GM12878 (cell line): Measurements from ENCODE around the gene NAALADL2. TPM values are rescaled to one million over a fixed set of nuclear protein-coding genes. Genes with fewer than 3 reads are reported as not detected.

Experiments
- BACH1 ChIP-seq: fragments of 450-650 bp; IDR thresholded peaks from 2 replicates; pipeline ENCODE4 v1.6.1; 2017; ENCODE audit warnings: mild to moderate bottlenecking, borderline replicate concordance
- CBX5 ChIP-seq: sonication (generic); IDR thresholded peaks from 2 replicates; pipeline ENCODE4 v1.6.1; 2016; ENCODE audit warnings: low read depth, moderate library complexity, mild to moderate bottlenecking, inconsistent platforms
- DPF2 ChIP-seq: fragments of 450-650 bp; IDR thresholded peaks from 2 replicates; pipeline ENCODE4 v1.6.1; 2017; ENCODE audit warnings: mild to moderate bottlenecking
- E2F8 ChIP-seq: fragments of 450-650 bp; IDR thresholded peaks from 2 replicates; pipeline ENCODE4 v1.6.1; 2018; ENCODE audit warnings: mild to moderate bottlenecking, low read depth, moderate library complexity; ENCODE audit not compliant: partially characterized antibody
- EP300 ChIP-seq, 2 experiments: fragments of 150-350 bp in 1 of 2; IDR thresholded peaks; 2 replicates each; pipeline ENCODE4 v1.6.1; 2011 to 2012; ENCODE audit warnings: low read depth in 2 of 2, low read length in 2 of 2, borderline replicate concordance in 1 of 2, improper control_type of control experiment in 1 of 2, inconsistent platforms in 1 of 2; ENCODE audit not compliant: control insufficient read depth in 1 of 2
- ESRRA ChIP-seq: IDR thresholded peaks from 2 replicates; pipeline ENCODE4 v1.6.1; 2012; ENCODE audit warnings: mild to moderate bottlenecking, low read length, improper control_type of control experiment
- HCFC1 ChIP-seq: fragments of 150-350 bp; IDR thresholded peaks from 2 replicates; pipeline ENCODE4 v1.6.1; 2014; ENCODE audit warnings: low read length
- HSF1 ChIP-seq: fragments of 150-350 bp; IDR thresholded peaks from 2 replicates; pipeline ENCODE4 v1.6.1; 2014; ENCODE audit warnings: mild to moderate bottlenecking, low read depth, low read length
- IKZF2 ChIP-seq, 2 experiments: fragments of 450-650 bp; IDR thresholded peaks; 2 replicates each; pipeline ENCODE4 v1.6.1; 2017; ENCODE audit warnings: mild to moderate bottlenecking in 2 of 2, moderate library complexity in 2 of 2
- NR2C1 ChIP-seq: fragments of 450-650 bp; IDR thresholded peaks from 2 replicates; pipeline ENCODE4 v1.6.1; 2017; ENCODE audit warnings: antibody characterized with exemption, mild to moderate bottlenecking, moderate library complexity
- NRF1 ChIP-seq: conservative IDR thresholded peaks from 2 replicates; pipeline ENCODE4 v1.6.1; 2011; ENCODE audit warnings: mild to moderate bottlenecking, low read depth, low read length, improper control_type of control experiment
- PML ChIP-seq: IDR thresholded peaks from 2 replicates; pipeline ENCODE4 v1.6.1; 2012; ENCODE audit warnings: low read length, inconsistent platforms
- PRDM15 ChIP-seq: fragments of 450-650 bp; formaldehyde crosslinking; IDR thresholded peaks from 2 replicates; pipeline ENCODE4 v1.4.0; 2020; ENCODE audit warnings: mild to moderate bottlenecking, moderate library complexity
- RCOR1 ChIP-seq: conservative IDR thresholded peaks from 2 replicates; pipeline ENCODE4 v1.6.1; 2012; ENCODE audit warnings: low read depth, low read length, improper control_type of control experiment
- SRF ChIP-seq, 2 experiments: IDR thresholded peaks; 2 replicates each; pipeline ENCODE4 v1.6.1; 2011; ENCODE audit warnings: low read depth in 2 of 2, low read length in 2 of 2, mild to moderate bottlenecking in 1 of 2, moderate library complexity in 1 of 2
- TCF3 ChIP-seq: IDR thresholded peaks from 2 replicates; pipeline ENCODE4 v1.6.1; 2012; ENCODE audit warnings: low read depth, mild to moderate bottlenecking, low read length, borderline replicate concordance; ENCODE audit not compliant: insufficient read depth
- TCF7 ChIP-seq: IDR thresholded peaks from 2 replicates; pipeline ENCODE4 v1.6.1; 2014; ENCODE audit warnings: antibody characterized with exemption, borderline replicate concordance
- ZNF217 ChIP-seq: fragments of 450-650 bp; IDR thresholded peaks from 2 replicates; pipeline ENCODE4 v1.6.1; 2017; ENCODE audit warnings: antibody characterized with exemption, mild to moderate bottlenecking
- ZNF687 ChIP-seq: fragments of 450-650 bp; IDR thresholded peaks from 2 replicates; pipeline ENCODE4 v1.6.1; 2017; ENCODE audit warnings: mild to moderate bottlenecking, moderate library complexity
- polyA plus RNA-seq, 11 experiments: library from polyadenylated mRNA; depleted of rRNA in 4 of 11; unstranded in 6 of 11; stranded (reverse) in 5 of 11; fragments of >200 nt; fragmentation: Nextera tagmentation in 4 of 11; fragmentation: Illumina TruSeq in 1 of 11; extraction: Ambion mirVana in 4 of 11; extraction: Trizol in 1 of 11; gene quantifications; 1 replicate in 1 of 11; 2 replicates in 10 of 11; pipeline versions ENCODE4 v1.2.1 to v1.2.3, GENCODE V29; 2011 to 2016; ENCODE audit warnings: inconsistent platforms in 2 of 11, missing spikeins in 2 of 11, low read depth in 1 of 11
- total RNA-seq, 4 experiments: library from RNA; depleted of rRNA in 3 of 4; stranded (reverse); fragments of >200 nt in 3 of 4; fragmentation: Illumina TruSeq in 1 of 4; extraction: Trizol in 1 of 4; gene quantifications; 2 replicates each; pipeline versions ENCODE4 v1.2.1 to v1.2.3, GENCODE V29; 2013 to 2021

NAALADL2 gene
- total and polyA plus RNA-seq, 10 of the 15 experiments (the other 5 are each of a cell fraction or from before 2014, with no cell fraction given) = 0.06 to 10.8 (median 0.46) TPM

- TF ChIP-seq SRF (IDR thresholded peaks at IDR 0.05; ENCODE audit: low read depth in 2 of 2, low read length in 2 of 2) = peak in 1 of 2 experiments; percentile 52; a peak in 1 of 4 replicates
- no peak; the same call in 1 of the 2 replicates for TF ChIP-seq HCFC1
- peak; percentile 81; the same call in 1 of the 2 replicates for TF ChIP-seq BACH1
- TF ChIP-seq NR2C1 = no peak
- 0 out of 2 replicates have a peak, but pooled peaks have one; percentile 56 for TF ChIP-seq RCOR1
- peak; percentile 21; the same call in 1 of the 2 replicates for TF ChIP-seq DPF2
- no peak for TF ChIP-seq CBX5
- TF ChIP-seq ZNF687 = peak; percentile 88
- no peak for TF ChIP-seq HSF1
- no peak for TF ChIP-seq TCF7
- TF ChIP-seq ZNF217 = no peak
- TF ChIP-seq PML = peak; percentile 91
- TF ChIP-seq TCF3 = no peak
- no peak for TF ChIP-seq E2F8
- TF ChIP-seq EP300 (IDR thresholded peaks at IDR 0.05; ENCODE audit: borderline replicate concordance in 1 of 2, control insufficient read depth in 1 of 2, low read depth in 2 of 2, low read length in 2 of 2) = peak; percentile 63 to 77; a peak in 3 of 4 replicates
- peak; percentile 30; the same call in 1 of the 2 replicates for TF ChIP-seq ESRRA
- no peak for TF ChIP-seq PRDM15
- TF ChIP-seq IKZF2 (IDR thresholded peaks at IDR 0.05) = peak; percentile 34 to 59; a peak in 3 of 4 replicates
- no peak for TF ChIP-seq NRF1
Measured at GRCh38 chr3:175274056-175274455, 414.9 kb downstream of the NAALADL2 start (continued).
